ENCODE results near the gene RBL2.

GRCh38 chr16:53501216-53501859 is 67.1 kb downstream of the RBL2 start:
- TF ChIP-seq CTCF (IDR thresholded peaks at IDR 0.05) (no peak), POLR2A (IDR thresholded peaks at IDR 0.05) (no peak)
